HG02610 (cell line): Measurements from ENCODE around the gene CAMTA1.

Experiments
- ATAC-seq: cut with Tn5 transposase; IDR thresholded peaks from one replicate; pipeline ENCODE4 v1.9.1; 2021; ENCODE audit warnings: mild to moderate bottlenecking, moderate library complexity; ENCODE audit not compliant: unreplicated experiment

Gene CAMTA1

GRCh38 chr1:7220007-7220406 lies 434.8 kb downstream of the CAMTA1 start:
- no peak for ATAC-seq

GRCh38 chr1:7220712-7221252 lies 435.5 kb downstream of the CAMTA1 start:
- ATAC-seq, result no peak

DNA sequence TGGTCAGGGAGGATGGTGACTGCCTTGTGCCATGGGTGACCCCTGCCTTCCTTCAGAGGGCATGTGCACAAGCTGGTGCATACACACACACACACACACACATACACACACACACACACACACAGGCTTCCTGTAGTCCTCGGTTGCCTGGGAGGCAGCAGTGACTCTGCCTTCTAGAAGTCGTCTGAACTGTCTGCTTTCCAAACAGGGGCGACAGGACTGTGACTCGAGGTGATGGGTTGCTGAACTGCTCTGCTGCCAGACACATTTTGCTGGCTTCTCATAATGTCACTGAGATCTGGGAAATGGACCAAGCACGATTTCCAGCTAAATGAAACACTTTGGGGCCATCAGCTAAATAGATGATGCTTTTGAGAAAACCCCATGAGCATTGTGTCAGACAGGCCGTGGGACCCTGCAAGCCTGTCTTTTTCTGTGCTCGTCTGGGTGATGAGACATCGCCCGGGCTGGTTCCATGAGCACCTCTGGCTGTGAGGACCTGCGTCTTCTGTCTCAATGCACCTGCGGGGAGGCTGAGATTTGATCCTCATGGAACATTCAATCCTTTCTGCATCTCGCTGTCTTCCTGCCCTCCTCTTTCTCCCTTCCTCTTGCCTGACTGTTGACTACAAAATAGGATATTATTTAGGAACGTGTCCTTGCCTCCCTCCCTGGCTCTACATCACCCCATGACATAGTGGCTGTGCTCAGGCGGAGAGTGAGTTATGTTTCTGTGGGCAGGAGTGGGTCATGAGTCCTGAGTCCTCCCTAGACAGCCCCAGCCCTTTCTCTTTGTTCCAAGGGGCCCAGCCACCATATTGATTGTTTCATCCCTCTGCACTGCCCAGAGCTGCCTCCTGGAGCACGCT lies 436.8 kb downstream of the CAMTA1 start:
- ATAC-seq, result no peak

DNA sequence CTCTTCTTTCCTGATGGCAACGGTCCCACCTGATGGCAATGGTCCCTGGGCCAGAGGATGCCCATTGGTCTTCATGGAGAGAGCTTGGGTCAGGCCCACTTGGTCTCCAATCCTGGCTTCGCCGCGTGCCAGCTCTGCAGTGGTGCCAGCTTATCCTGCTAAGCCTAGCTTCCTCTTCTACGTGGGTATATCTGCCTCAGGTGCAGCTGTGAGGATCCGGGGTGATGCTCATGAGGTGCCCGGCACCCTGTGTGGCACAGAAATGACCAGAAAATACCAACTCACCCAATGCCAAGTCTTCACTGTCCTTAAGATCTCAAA lies 437.4 kb downstream of the CAMTA1 start:
- ATAC-seq, result no peak

- ATAC-seq, result no peak
Measured at GRCh38 chr1:7223334-7224080, 438.3 kb downstream of the CAMTA1 start.

DNA sequence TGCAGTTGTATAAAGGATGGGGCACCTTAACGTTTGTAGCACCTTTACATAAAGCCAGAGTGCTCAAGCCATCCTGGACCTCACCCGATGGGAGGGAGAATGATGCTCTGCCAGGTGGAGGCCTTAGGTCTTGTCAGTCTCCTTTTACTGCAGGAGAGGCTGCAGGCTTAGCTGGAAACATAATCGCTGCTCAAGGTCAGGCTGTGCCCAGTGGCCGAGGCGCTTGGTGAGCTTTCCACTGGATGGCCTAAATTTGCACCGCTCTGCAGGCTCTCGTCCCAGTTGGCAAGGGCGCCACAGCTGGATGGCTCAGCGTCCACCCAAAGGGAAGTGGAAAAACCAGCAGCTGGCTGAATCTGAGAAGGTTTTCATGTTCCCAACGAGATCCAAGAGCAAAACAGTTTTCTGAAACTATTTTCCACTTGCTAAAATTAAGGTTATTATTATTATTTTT lies 438.9 kb downstream of the CAMTA1 start:
- ATAC-seq, result no peak

DNA sequence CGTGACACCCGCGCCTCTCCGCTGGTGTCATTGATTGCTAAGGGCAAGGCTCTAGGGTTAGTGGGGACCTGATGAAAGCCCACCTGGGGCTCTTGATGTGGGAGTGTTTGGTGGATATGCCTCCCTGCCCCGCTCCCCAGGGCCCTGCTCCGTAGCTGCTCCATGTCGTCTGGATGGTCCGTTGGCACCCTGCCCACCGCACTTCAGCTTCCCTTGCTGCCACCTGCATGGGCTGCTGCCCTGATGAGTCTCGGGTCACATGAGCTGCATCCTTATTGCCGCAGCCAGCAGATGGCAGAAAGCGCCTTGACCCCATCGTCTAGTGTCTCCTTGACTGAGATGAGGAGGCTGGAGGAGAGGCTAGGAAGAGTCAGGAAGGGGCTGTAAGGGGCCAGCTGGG lies 439.4 kb downstream of the CAMTA1 start:
- ATAC-seq, result no peak

DNA sequence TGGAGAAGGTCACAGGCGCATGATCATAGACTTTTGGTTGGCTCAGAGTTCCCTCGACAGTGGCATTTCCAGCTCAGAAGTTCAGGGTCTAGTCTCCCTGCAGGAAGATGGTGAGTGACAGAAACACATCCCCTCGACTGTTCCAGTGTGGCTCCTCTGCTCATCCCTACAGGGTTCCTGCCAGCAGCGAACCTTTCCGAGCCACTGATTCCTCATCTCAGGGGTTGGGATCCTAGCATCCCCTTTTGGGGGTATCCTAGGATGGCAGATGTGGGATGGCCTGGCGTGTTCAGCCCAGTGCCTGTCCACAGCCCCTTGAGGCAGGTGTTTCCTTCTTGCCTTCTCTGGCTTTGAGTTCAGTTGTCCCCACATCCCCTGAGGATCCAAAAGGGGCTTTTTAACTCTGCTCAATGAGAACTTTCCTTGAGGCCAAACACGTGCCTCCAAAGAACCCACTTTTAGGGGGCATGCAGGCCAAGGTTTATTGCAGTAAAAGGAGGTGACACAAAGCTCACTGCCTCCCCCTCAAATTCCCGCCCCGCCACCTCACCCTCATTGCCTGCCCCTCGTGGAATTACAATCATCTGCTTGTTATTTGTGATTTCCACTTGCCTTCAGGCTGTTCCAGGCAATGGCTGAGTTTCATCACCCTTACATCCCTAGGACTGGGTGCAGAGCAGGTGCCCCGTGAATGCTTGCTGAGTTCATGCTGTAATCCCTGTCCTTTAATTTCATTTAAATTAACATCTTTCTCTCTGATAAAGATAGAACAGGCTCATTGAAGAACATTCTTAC lies 440.7 kb downstream of the CAMTA1 start:
- ATAC-seq, result no peak

GRCh38 chr1:7227654-7228053 lies 442.4 kb downstream of the CAMTA1 start:
- ATAC-seq, result no peak

- ATAC-seq, result no peak
Measured at GRCh38 chr1:7228252-7228961, 443.2 kb downstream of the CAMTA1 start.

DNA sequence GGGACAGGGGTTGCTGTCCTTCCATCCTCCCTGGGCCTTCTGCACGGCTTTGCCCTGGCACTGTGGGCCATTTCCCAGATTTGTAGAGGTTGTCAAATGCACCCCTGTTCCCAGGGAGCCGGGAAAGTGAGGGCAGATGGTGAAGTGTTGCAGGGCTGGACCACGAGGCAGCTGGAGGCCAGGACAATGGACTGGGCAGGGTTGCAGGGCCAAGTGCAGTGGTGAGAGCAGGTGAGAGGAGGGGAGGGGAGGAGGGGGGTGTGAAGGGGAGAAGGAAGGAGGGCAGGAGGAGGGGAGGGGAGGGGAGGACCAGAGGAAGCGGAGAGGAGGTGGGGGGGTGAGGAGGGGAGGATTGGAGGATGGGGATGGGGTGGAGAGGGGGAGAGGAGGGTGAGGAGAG lies 443.9 kb downstream of the CAMTA1 start:
- no peak for ATAC-seq

DNA sequence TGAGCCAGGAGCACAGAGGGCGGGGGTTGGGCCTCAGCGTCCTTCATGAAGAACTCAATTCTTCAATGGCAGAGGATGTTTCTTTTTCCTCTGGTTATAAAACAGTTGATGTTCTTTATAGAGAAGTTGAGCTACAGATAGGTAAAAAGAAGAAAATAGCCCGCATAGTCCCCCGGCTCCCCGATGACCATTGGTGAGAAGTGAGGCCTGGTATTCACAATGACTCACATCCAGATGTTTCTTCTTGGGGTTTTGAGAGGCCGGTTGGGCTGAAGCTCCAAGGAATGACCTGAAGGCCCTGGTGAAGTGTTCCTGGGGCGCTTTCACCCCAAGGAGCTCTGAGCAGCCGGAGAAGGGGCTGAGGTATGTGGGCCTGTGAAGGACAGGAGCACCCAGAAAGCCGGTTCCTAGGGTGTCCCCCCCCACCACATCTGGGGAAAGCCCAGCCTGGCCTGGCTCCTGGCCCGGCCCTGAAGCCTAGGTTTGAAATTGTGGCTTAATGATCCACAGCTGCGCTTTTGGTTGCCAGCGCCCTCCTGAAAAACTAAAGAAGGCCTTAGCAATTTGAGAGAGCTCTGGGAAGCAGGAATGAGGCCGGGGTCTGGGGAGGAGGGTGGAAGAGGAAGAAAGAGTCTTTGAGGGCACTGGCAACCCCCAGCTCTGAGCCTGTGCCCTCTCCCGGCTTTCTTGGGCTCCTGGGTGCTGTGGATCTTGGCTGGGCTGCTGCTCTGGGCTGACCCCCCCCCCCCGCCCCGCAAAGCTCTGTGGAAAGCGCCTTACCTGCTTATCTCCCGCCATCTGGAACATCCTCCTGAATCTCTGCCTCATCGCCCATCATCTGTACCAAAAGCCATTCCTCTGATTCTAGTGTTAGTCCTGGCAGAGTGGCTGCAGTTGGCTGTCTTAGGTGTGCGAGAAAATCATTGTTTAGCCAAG lies 444.7 kb downstream of the CAMTA1 start:
- no peak for ATAC-seq

GRCh38 chr1:7232441-7233236 lies 447.4 kb downstream of the CAMTA1 start:
- ATAC-seq, result no peak

GRCh38 chr1:7233237-7233540 lies 447.9 kb downstream of the CAMTA1 start:
- ATAC-seq, result no peak

DNA sequence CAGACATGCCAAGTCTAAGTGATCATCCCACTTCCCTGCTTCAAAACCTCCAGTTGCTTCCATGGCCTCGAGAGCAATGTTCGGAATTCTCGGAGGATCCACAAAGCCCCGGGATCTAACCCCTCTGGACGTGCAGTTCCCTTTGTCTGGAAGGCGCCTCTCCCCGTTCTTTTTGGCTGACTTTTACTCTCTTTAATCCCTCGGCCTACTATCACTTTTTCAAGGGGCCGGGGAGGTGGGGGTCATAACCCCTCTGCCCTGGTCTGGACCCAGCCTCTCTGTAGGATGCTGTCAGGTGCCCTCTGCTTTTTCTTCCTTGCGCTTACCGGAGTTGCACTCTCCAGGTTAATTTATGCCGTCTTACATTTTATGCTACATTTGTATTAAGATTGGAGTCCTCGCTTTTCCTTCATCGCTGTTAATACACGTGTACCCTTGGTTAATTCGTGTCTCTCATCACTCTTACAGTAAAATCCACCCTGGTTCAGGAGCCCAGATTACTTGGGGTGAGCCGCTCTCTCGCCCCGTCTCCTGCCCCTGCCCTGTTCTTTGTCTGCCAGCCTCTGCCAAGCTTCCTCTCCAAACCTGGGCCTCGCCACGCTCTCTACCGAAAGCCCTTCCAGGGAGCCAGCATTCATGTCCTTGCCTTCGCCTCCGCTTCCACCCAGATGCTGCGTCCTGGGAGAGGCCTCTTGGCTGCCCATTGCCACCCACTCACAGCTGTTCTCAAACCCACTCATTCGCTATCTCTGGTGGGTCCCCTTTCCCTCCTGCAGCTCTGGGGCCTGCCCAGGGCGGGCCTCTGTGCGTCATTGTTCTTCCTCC lies 448.6 kb downstream of the CAMTA1 start:
- no peak for ATAC-seq

- ATAC-seq, result no peak
Measured at GRCh38 chr1:7234471-7234755, 449.2 kb downstream of the CAMTA1 start.

DNA sequence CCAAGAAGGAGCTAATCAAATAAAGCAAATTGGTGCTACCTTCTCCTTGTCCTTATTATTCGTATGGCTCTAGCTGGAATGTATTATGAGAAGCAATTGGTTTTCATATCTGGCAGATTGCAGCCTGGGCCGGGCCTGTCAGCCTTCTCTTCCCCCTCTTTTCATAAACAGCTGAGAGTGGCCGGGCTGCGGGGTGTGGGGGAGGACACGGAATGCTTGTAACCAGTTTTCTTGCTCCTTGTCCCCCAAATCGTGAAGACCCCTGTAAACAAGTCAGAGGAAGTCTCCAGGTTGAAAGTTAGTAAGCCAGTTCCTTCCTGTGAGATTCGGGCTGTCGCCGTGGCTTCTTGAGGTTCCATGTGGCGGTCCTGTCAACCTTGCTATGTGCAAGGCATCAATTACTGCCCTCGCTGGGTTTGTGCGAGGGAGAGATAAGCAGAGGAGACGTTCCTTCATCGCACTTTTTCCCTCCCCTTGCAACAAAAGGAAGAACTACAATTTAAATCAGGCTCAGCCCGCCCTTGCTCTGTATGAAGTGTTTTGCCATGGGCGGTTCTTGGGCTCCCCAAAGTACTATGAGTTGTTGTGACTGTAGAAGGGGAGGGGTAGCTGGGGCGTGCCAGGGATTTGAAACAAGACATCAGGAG lies 450.7 kb downstream of the CAMTA1 start:
- no peak for ATAC-seq
